HG03064 (cell line): ENCODE measurements around the gene HYDIN.
"Not testable (repeated sequence)": the region's sequence is repeated elsewhere in the genome, so short reads cannot be mapped to it uniquely, and the experiment has no call there.

ENCODE experiments used
- ATAC-seq: cut with Tn5 transposase; IDR thresholded peaks from one replicate; pipeline ENCODE4 v1.9.1; 2021; ENCODE audit warnings: low read depth; ENCODE audit not compliant: unreplicated experiment

The HYDIN gene

GRCh38 chr16:71143246-71143645, 87.3 kb downstream of the HYDIN start:
- ATAC-seq: not testable (repeated sequence)

- not testable (repeated sequence) for ATAC-seq
Measured at GRCh38 chr16:71110565-71110964, 120.0 kb downstream of the HYDIN start.

- not testable (repeated sequence) for ATAC-seq
Measured at GRCh38 chr16:71109656-71110208, 120.8 kb downstream of the HYDIN start.

- ATAC-seq: not testable (repeated sequence)
Measured at GRCh38 chr16:71105881-71106280, 124.6 kb downstream of the HYDIN start.

- ATAC-seq: not testable (repeated sequence)
Measured at GRCh38 chr16:71083573-71083972, 146.9 kb downstream of the HYDIN start.

- ATAC-seq: not testable (repeated sequence)
Measured at GRCh38 chr16:71080777-71081176, 149.7 kb downstream of the HYDIN start.

- not testable (repeated sequence) for ATAC-seq
Measured at GRCh38 chr16:71080262-71080661, 150.3 kb downstream of the HYDIN start.

GRCh38 chr16:71070651-71071050, 159.9 kb downstream of the HYDIN start:
- ATAC-seq: not testable (repeated sequence)

GRCh38 chr16:71069842-71070241, 160.7 kb downstream of the HYDIN start:
- ATAC-seq: not testable (repeated sequence)

GRCh38 chr16:71053897-71054609, 176.5 kb downstream of the HYDIN start:
- ATAC-seq: not testable (repeated sequence)

GRCh38 chr16:71050307-71050706, 180.2 kb downstream of the HYDIN start:
- ATAC-seq: not testable (repeated sequence)

GRCh38 chr16:71039368-71040111, 191.0 kb downstream of the HYDIN start:
- ATAC-seq: not testable (repeated sequence)

GRCh38 chr16:71038421-71038820, 192.1 kb downstream of the HYDIN start:
- ATAC-seq: not testable (repeated sequence)

- not testable (repeated sequence) for ATAC-seq
Measured at GRCh38 chr16:71037987-71038386, 192.5 kb downstream of the HYDIN start.

GRCh38 chr16:71028032-71028727, 202.3 kb downstream of the HYDIN start:
- not testable (repeated sequence) for ATAC-seq

GRCh38 chr16:71027511-71027910, 203.0 kb downstream of the HYDIN start:
- not testable (repeated sequence) for ATAC-seq

- ATAC-seq: not testable (repeated sequence)
Measured at GRCh38 chr16:71023851-71024439, 206.6 kb downstream of the HYDIN start.

- not testable (repeated sequence) for ATAC-seq
Measured at GRCh38 chr16:71021961-71022537, 208.5 kb downstream of the HYDIN start.

- not testable (repeated sequence) for ATAC-seq
Measured at GRCh38 chr16:71019067-71019682, 211.3 kb downstream of the HYDIN start.

GRCh38 chr16:71015419-71015818, 215.1 kb downstream of the HYDIN start:
- ATAC-seq: not testable (repeated sequence)
